ENCODE results near the gene TTLL11. TPM values are rescaled to one million over a fixed set of nuclear protein-coding genes. Genes with fewer than 3 reads are reported as not detected.
"Not testable (repeated sequence)": the region's sequence is repeated elsewhere in the genome, so short reads cannot be mapped to it uniquely, and the experiment has no call there.

TTLL11 gene
- total RNA-seq, 4 donors from 2014 or later = 9.8 to 18.6 (median 15.6) TPM

GRCh38 chr9:121800376-121800775 lies 292.7 kb downstream of the TTLL11 start:
- Histone ChIP-seq H3K27me3 (no peaks in the 10 kb centered on the region), H3K36me3 (no peaks in the 10 kb centered on the region), H3K27ac (no peak overlapping the region), H3K4me1 (no peaks in the 10 kb centered on the region), H3K9me3 (peaks cover 0 to 12% (median 0%) of the 10 kb centered on the region in 4 donors), H3K4me3 (no peak overlapping the region)
- 90 to 91% methylated on average over 10 of the region's 10 CpGs for WGBS, 2 donors
- TF ChIP-seq, protein P1, sequence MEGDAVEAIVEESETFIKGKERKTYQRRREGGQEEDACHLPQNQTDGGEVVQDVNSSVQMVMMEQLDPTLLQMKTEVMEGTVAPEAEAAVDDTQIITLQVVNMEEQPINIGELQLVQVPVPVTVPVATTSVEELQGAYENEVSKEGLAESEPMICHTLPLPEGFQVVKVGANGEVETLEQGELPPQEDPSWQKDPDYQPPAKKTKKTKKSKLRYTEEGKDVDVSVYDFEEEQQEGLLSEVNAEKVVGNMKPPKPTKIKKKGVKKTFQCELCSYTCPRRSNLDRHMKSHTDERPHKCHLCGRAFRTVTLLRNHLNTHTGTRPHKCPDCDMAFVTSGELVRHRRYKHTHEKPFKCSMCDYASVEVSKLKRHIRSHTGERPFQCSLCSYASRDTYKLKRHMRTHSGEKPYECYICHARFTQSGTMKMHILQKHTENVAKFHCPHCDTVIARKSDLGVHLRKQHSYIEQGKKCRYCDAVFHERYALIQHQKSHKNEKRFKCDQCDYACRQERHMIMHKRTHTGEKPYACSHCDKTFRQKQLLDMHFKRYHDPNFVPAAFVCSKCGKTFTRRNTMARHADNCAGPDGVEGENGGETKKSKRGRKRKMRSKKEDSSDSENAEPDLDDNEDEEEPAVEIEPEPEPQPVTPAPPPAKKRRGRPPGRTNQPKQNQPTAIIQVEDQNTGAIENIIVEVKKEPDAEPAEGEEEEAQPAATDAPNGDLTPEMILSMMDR (IDR thresholded peaks at IDR 0.05) = no peak
- TF ChIP-seq EP300 (IDR thresholded peaks at IDR 0.05) (no peak), POLR2A (IDR thresholded peaks at IDR 0.05) (no peak)
- DNase-seq (ENCODE audit: low spot score in 2 of 2) = no peak

- H3K36me3 ChIP-seq = no peaks in the 10 kb centered on the region
- TF ChIP-seq, protein P1 (IDR thresholded peaks at IDR 0.05) = no peak
- TF ChIP-seq POLR2A (IDR thresholded peaks at IDR 0.05) = no peak
- no peak for TF ChIP-seq EP300 (IDR thresholded peaks at IDR 0.05)
- WGBS, 2 donors = 78 to 82% methylated on average over 5 of the region's 5 CpGs
- no peaks in the 10 kb centered on the region for H3K27me3 ChIP-seq
- H3K9me3 ChIP-seq = no peaks in the 10 kb centered on the region
- H3K4me3 ChIP-seq = no peak overlapping the region
- no peaks in the 10 kb centered on the region for H3K4me1 ChIP-seq
- no peak for DNase-seq (ENCODE audit: low spot score in 2 of 2)
- H3K27ac ChIP-seq = no peak overlapping the region
These were observed 294.2 kb downstream of the TTLL11 start for GRCh38 chr9:121798941-121799340.

GRCh38 chr9:121797081-121797480 lies 296.0 kb downstream of the TTLL11 start:
- DNase-seq (ENCODE audit: low spot score in 2 of 2) = no peak
- 72 to 89% methylated on average over 2 of the region's 2 CpGs for WGBS, 2 donors
- H3K9me3 ChIP-seq = no peaks in the 10 kb centered on the region
- no peaks in the 10 kb centered on the region for H3K27me3 ChIP-seq
- H3K4me3 ChIP-seq = no peak overlapping the region
- no peak overlapping the region for H3K27ac ChIP-seq
- no peaks in the 10 kb centered on the region for H3K4me1 ChIP-seq
- TF ChIP-seq, protein P1 (IDR thresholded peaks at IDR 0.05) = no peak
- TF ChIP-seq POLR2A (IDR thresholded peaks at IDR 0.05) (no peak), EP300 (IDR thresholded peaks at IDR 0.05) (no peak)
- no peaks in the 10 kb centered on the region for H3K36me3 ChIP-seq

DNA sequence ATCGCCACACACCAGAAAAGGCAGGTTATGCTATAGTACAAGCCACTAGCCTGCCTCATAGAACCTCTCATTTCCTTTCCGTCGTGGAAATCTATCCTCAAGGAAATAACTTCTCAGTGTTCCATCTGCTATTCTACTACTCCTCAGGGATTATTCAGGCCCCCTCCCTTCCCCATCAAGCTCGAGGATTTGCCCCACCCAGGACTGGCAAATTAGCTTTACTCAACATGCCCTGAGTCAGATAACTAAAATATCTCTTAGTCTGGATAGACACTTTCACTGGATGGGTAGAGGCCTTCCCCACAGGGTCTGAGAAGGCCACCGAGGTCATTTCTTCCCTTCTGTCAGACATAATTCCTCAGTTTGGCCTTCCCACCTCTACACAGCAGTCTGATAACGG lies 298.8 kb downstream of the TTLL11 start:
- H3K36me3 ChIP-seq; DNase-seq (ENCODE audit: low spot score in 2 of 2); H3K27me3 ChIP-seq; H3K4me3 ChIP-seq; H3K9me3 ChIP-seq; H3K27ac ChIP-seq; H3K4me1 ChIP-seq: not testable (repeated sequence)
- 67 to 73% methylated on average over 6 of the region's 6 CpGs for WGBS, 2 donors

DNA sequence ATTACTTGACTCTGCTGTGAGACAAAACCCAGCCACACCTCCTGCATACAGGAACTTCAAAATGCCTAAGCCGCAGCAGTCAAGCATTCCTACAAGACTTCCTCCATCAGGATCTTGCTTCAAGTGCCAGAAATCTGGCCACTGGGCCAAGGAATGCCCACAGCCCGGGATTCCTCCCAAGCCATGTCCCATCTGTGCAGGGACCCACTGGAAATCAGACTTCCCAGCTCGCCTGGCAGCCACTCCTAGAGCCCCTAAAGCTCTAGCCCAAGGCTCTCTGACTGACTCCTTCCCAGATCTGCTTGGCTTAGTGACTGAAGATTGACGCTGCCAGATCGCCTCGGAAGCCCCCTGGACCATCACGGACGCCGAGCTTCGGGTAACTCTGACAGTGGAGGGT lies 300.6 kb downstream of the TTLL11 start:
- H3K4me1 ChIP-seq; H3K27me3 ChIP-seq; DNase-seq (ENCODE audit: low spot score in 2 of 2); H3K36me3 ChIP-seq; H3K27ac ChIP-seq; H3K9me3 ChIP-seq; H3K4me3 ChIP-seq: not testable (repeated sequence)
- WGBS, 2 donors = 90 to 91% methylated on average over 10 of the region's 10 CpGs

GRCh38 chr9:121790841-121791240 lies 302.3 kb downstream of the TTLL11 start:
- TF ChIP-seq EP300 (IDR thresholded peaks at IDR 0.05) (no peak), POLR2A (IDR thresholded peaks at IDR 0.05) (no peak)
- TF ChIP-seq, protein P1 (IDR thresholded peaks at IDR 0.05) = no peak
- no peak overlapping the region for H3K4me3 ChIP-seq
- DNase-seq (ENCODE audit: low spot score in 2 of 2) = no peak
- H3K4me1 ChIP-seq = no peaks in the 10 kb centered on the region
- H3K9me3 ChIP-seq = no peaks in the 10 kb centered on the region
- no peak overlapping the region for H3K27ac ChIP-seq
- peaks cover 0 to 11% (median 0%) of the 10 kb centered on the region in 3 donors for H3K36me3 ChIP-seq
- WGBS, 2 donors = 66 to 90% methylated on average over 7 to 14 of the region's 14 CpGs
- no peaks in the 10 kb centered on the region for H3K27me3 ChIP-seq

Measured in tibial nerve (tissue), 4 donors.